H1 (cell line): Measurements from ENCODE around the gene RHCG. TPM values are rescaled to one million over a fixed set of nuclear protein-coding genes. Genes with fewer than 3 reads are reported as not detected.

Source experiments
- ATF2 ChIP-seq: IDR thresholded peaks from 2 replicates; pipeline ENCODE4 v1.6.1; 2012; ENCODE audit warnings: low read length, inconsistent platforms
- polyA plus RNA-seq, 7 experiments: library from polyadenylated mRNA; depleted of rRNA in 3 of 7; stranded (reverse) in 5 of 7; unstranded in 2 of 7; fragments of >200 nt in 5 of 7; fragments of 200-250 nt in 2 of 7; gene quantifications; 1 replicate in 5 of 7; 2 replicates in 1 of 7; 4 replicates in 1 of 7; pipeline versions ENCODE4 v1.2.1 to v1.2.3, GENCODE V29; 2011 to 2013; ENCODE audit warnings: missing spikeins in 2 of 7, mixed read lengths in 2 of 7
- total RNA-seq: library from RNA; stranded (reverse); fragmentation: NEBNext Ultra II Directional; extraction: Animal tissue kit (Norgen Biotek cat#: 25700); gene quantifications from 2 replicates; pipeline ENCODE4 v1.2.1, GENCODE V29; 2021

The RHCG gene
- total and polyA plus RNA-seq, 2 of the 8 experiments (the other 6 are each of a cell fraction or from before 2014, with no cell fraction given): 0.68 TPM; not detected in 1

DNA sequence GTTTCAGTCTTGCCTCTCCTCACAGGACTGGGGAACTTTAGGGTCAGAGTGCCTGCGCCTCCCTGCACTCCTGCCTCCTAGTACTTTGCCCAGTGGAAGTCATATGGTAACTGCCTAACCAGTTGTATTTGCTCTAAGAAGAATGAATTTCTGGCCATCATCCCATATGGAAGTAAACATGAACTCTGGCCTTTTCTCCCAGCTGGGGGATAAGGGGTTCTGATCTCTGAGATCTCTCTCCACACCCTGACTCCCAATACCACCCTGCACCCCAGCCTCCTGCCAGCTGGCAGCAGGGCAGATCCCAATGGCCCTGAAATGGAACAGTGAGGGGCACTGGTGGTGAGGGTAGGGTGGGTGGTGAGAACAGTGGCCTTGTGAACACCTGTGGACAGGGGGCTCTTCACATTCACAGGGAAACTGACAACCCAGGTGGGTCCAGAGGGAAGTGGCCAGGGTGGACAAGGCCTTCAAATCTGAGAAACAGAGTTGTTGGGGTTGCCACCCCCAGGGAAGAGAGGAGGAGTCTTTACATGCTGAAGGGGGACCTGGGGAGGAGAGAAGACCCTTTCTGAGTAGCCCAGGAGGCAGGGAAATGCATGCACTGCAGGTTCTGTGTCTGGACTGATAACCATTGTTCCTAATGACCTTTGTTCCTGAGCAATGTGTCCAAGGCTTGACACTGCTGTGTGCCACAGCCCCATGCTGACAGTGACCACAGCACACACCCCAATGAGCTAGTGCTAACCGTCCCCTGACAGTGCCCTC, 36.9 kb downstream of the RHCG start (continued):
- no peak for TF ChIP-seq ATF2
